Activated CD4-positive, alpha-beta T cell treated with anti-CD3 and anti-CD28 coated beads, Interleukin-2, amount 10 ng/mL, durations not matched to agents 24 days and 14 days (primary cell): ENCODE measurements around the gene ZCCHC24. TPM values are rescaled to one million over a fixed set of nuclear protein-coding genes. Genes with fewer than 3 reads are reported as not detected.

Experiments used
- DNase-seq: peaks from one replicate; pipeline ENCODE4 v3.0.0; 2022
- H3K27ac Mint-ChIP-seq: one replicate; pipeline ENCODE4 v1.8.0; 2022; ENCODE audit warnings: mild to moderate bottlenecking, mixed read lengths
- H3K27me3 Mint-ChIP-seq: one replicate; pipeline ENCODE4 v1.8.0; 2022; ENCODE audit warnings: mixed read lengths
- H3K36me3 Mint-ChIP-seq: one replicate; pipeline ENCODE4 v1.8.0; 2022; ENCODE audit warnings: low read depth, mild to moderate bottlenecking, mixed read lengths
- H3K4me1 Mint-ChIP-seq: one replicate; pipeline ENCODE4 v1.8.0; 2021; ENCODE audit warnings: mixed read lengths
- H3K4me3 Mint-ChIP-seq: one replicate; pipeline ENCODE4 v1.8.0; 2022; ENCODE audit warnings: mild to moderate bottlenecking, moderate library complexity, mixed read lengths
- H3K9me3 Mint-ChIP-seq: one replicate; pipeline ENCODE4 v1.8.0; 2021; ENCODE audit warnings: mixed read lengths
- intact Hi-C: fragments of 100-400 bp; cut with micrococcal nuclease; formaldehyde crosslinking; loops from one replicate; pipeline ENCODE4 v1.15.1; 2023
- total RNA-seq: library from RNA; stranded (reverse); gene quantifications from 2 replicates; pipeline ENCODE4 v1.2.3, GENCODE V29; 2022

Gene ZCCHC24
- total RNA-seq, 1 donor from 2014 or later = 1.4 TPM

- no peak for DNase-seq
- intact Hi-C loops = no loop called here
- peaks cover 7% of the 10 kb centered on the region for H3K27me3 Mint-ChIP-seq
- no peaks in the 10 kb centered on the region for H3K4me1 Mint-ChIP-seq
- no peaks in the 10 kb centered on the region for H3K36me3 Mint-ChIP-seq
- H3K4me3 Mint-ChIP-seq = no peak overlapping the region
- no peaks in the 10 kb centered on the region for H3K9me3 Mint-ChIP-seq
- no peak overlapping the region for H3K27ac Mint-ChIP-seq
Observed at GRCh38 chr10:79403441-79404230, 41.8 kb downstream of the ZCCHC24 start.

DNA sequence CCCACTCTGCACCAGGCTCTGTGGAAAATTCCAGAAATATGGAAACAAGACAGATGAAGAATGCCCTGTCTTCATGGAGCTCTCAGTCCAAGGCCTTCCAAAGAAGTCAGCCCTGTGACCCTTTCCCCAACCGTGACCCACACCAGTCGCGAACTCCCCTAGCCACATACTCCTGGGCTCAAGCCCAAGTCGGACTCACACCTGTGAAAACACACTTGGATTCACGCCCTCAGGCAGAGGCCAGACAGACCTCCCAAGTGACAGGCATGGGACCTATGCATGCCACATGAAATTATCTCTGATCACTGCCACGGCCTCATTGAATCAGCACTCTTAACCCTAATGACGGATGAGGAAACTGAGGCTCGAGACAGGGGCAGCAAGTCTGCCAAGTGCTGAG lies 42.5 kb downstream of the ZCCHC24 start:
- no peaks in the 10 kb centered on the region for H3K36me3 Mint-ChIP-seq
- intact Hi-C loops = no loop called here

DNA sequence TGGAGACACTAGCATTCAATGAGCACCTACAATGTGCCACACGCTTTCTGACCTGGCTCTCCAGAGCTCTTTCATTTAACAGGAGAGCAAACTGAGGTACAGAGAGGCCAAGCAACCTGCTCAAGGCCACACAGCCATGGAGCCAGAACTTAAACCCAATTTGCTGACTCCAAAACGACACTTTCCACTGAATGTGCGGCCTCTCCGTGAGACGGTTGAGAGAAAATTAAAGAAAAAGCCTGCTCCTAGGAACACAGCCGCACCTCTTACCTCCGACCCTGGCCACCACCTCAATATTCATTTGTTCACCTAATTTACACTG lies 42.8 kb downstream of the ZCCHC24 start:
- H3K4me3 Mint-ChIP-seq = no peak overlapping the region
- no peaks in the 10 kb centered on the region for H3K9me3 Mint-ChIP-seq
- intact Hi-C loops = no loop called here
- H3K27ac Mint-ChIP-seq = no peak overlapping the region
- no peaks in the 10 kb centered on the region for H3K36me3 Mint-ChIP-seq
- no peak for DNase-seq
- peaks cover 7% of the 10 kb centered on the region for H3K27me3 Mint-ChIP-seq
- H3K4me1 Mint-ChIP-seq = no peaks in the 10 kb centered on the region

More for the DNA sequence above, 42.5 kb downstream of the ZCCHC24 start:
- no peaks in the 10 kb centered on the region for H3K9me3 Mint-ChIP-seq
- no peak for DNase-seq
- peaks cover 7% of the 10 kb centered on the region for H3K27me3 Mint-ChIP-seq
- no peak overlapping the region for H3K27ac Mint-ChIP-seq
- no peaks in the 10 kb centered on the region for H3K4me1 Mint-ChIP-seq
- H3K4me3 Mint-ChIP-seq = no peak overlapping the region

DNA sequence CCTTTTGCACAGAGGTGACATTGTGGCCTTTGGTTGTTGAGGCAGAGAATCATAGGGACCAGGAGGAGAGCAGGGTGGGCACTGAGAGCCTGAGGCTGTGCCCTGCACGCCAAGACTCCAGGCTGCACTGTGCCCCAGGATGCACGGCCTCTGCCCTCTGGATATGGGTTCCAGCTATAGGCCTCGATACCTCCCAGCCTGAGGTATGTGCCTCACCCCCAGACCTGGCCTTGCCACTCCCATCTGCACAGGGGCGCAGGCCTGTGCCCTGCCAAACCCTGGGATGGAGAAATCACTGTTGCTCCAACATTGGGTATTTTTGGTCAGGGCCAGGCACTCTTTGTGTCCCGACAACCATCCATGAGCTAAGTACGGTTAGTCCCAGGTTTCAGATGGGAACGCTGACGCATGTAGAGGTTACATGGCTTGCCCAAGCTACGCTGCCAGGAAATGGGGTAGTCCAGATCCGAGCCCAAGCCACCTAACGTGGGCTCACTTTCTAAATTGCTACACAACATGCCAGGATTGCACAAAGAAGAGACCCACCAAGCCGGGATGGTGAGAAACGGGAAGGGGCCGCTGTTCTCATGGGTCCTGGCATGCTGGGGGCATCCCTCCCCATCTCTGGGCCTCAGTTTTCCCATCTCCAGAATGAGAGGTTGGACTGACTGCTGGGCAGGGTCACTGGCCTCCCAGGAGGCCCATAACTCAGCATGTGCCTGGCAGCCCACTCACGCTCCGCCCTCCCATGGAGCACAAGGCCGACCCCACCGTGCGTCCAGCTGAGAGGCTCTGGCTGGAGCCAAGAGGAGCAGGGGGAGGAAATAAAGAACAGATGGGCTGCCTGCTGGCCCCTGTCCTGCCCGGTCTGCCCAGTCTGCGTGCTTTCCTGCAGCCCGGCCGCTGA lies 44.2 kb downstream of the ZCCHC24 start:
- H3K9me3 Mint-ChIP-seq = no peaks in the 10 kb centered on the region
- H3K27me3 Mint-ChIP-seq = peaks cover 7% of the 10 kb centered on the region
- H3K4me1 Mint-ChIP-seq = no peaks in the 10 kb centered on the region
- H3K36me3 Mint-ChIP-seq = no peaks in the 10 kb centered on the region
- H3K27ac Mint-ChIP-seq = no peak overlapping the region
- no peak overlapping the region for H3K4me3 Mint-ChIP-seq
- no peak for DNase-seq
- intact Hi-C loops = no loop called here

GRCh38 chr10:79400146-79401004 lies 45.0 kb downstream of the ZCCHC24 start:
- Mint-ChIP-seq H3K27ac (no peak overlapping the region), H3K9me3 (no peaks in the 10 kb centered on the region), H3K4me1 (no peaks in the 10 kb centered on the region), H3K36me3 (no peaks in the 10 kb centered on the region), H3K27me3 (peaks cover 7% of the 10 kb centered on the region), H3K4me3 (no peak overlapping the region)
- DNase-seq = peak; percentile 87
- intact Hi-C loops = loop anchor here (1.0 kb wide), 1 partner anchor 67 kb away; no protein-coding TSS in a partner anchor

DNA sequence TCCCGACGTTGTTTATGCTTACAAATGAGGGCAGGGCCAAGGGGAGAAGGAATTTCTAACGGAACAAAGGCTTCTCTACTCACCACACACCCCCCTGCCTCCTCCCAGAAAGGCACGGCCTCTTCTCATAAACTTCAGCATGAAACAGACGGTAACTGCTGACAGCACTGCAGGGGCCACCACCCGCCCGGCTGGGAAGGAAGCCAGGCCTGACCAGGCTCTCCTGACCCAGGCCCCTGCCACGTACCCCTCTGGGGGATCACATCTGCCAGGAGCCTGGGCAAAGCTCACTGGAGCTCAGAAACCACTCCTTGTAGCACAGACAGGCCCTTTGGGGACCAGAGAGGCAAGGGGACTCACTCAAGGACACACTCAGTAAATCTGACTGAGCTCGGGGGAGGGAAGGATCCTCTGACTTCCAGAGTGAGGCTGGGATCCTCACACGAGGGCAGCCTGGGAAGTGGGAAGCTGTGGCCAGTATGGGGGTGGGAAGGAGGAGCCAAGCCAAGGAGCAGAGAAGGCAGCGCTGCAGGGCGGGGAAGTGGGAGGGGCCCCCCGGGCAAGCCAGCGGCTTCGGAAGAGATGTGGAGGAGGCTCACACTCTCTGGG lies 46.1 kb downstream of the ZCCHC24 start:
- DNase-seq = no peak
- intact Hi-C loops = no loop called here
- Mint-ChIP-seq H3K4me3 (no peak overlapping the region), H3K9me3 (no peaks in the 10 kb centered on the region), H3K27ac (no peak overlapping the region), H3K36me3 (no peaks in the 10 kb centered on the region), H3K4me1 (no peaks in the 10 kb centered on the region), H3K27me3 (peaks cover 3% of the 10 kb centered on the region)

DNA sequence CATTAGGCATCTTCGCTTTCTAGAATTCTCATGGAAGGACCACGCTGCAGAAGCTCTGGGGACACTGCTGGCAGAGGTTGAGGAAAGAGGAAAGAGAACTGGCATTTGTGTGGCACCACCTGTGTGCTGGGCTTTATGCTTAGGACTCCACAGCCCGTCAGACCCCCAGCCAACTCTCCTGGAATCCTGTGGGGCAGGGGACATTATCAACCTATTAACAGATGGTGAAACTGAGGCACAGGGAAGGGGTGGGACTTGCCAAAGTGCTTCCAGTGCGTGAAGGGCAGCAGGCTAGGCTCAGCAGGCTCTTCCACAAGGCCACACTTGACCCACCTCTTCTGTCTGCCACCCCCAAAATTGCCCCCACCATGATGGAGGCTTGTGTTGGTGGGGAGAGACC lies 46.8 kb downstream of the ZCCHC24 start:
- intact Hi-C loops = no loop called here
- Mint-ChIP-seq H3K27ac (no peak overlapping the region), H3K27me3 (peaks cover 1% of the 10 kb centered on the region), H3K9me3 (no peaks in the 10 kb centered on the region), H3K4me1 (no peaks in the 10 kb centered on the region), H3K4me3 (no peak overlapping the region), H3K36me3 (no peaks in the 10 kb centered on the region)
- no peak for DNase-seq

DNA sequence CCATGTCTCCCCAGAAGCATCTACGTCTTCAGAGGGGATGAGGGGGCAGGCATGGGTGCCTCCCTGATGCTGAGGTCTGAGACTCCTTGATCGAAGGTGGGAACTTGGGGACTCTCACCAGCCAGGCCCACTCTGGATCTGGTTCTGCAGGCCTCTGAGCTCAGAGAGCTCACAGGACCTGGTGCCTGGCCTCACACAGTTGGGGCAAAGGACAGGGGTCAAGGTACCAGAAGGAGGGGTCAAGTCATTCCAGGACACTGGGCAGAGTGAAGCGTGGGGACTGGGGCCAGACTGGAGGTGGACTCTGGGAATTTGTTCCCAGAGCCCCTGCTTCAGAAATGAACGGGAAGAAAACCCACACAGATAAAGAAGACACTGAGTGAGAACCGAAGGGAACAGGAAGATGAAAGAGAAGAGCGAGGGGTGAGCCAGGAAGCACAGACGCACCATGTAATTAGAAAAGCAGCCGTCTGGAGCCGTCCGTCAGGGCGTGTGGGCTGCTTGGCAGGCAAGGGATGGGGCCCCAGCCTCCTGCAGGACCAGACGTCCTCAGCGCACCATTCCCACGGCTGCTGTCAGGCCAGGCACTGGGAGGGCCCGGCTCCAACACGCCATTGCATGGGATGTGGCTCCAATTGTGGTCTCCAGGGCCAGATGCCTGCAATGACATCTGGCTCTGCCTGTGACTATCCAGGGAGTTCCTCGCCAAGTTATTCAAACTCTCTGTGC lies 47.7 kb downstream of the ZCCHC24 start:
- Mint-ChIP-seq H3K9me3 (no peaks in the 10 kb centered on the region), H3K27ac (no peak overlapping the region), H3K36me3 (no peaks in the 10 kb centered on the region), H3K4me3 (no peak overlapping the region), H3K27me3 (peaks cover 1% of the 10 kb centered on the region), H3K4me1 (no peaks in the 10 kb centered on the region)
- DNase-seq = no peak
- intact Hi-C loops = no loop called here

GRCh38 chr10:79397051-79397450 lies 48.4 kb downstream of the ZCCHC24 start:
- Mint-ChIP-seq H3K9me3 (no peaks in the 10 kb centered on the region), H3K4me3 (no peak overlapping the region), H3K36me3 (no peaks in the 10 kb centered on the region), H3K27ac (no peak overlapping the region), H3K27me3 (peaks cover 1% of the 10 kb centered on the region), H3K4me1 (no peaks in the 10 kb centered on the region)
- no peak for DNase-seq
- intact Hi-C loops = no loop called here

DNA sequence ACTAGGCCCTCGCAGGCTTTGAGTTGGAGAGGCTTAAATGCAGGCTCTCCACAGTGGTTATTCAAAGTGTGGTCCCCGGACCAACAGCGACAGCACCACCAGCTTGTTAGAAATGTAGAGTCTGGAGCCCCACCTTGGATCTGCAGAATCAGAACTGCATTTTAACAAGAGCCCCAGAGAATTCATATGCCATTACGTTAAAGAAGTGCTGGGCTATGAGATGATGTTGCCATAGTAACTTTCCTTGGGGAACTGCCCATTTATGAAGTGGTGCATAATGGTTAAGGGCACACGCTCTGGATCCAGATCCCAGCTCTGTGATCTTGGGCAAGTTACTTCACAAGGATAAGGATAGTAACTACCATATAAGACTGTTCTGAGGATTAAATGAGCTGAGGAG lies 48.9 kb downstream of the ZCCHC24 start:
- no peaks in the 10 kb centered on the region for H3K36me3 Mint-ChIP-seq
- DNase-seq = no peak
- H3K4me1 Mint-ChIP-seq = no peaks in the 10 kb centered on the region
- intact Hi-C loops = no loop called here
- no peak overlapping the region for H3K4me3 Mint-ChIP-seq
- H3K27me3 Mint-ChIP-seq = peaks cover 1% of the 10 kb centered on the region
- no peaks in the 10 kb centered on the region for H3K9me3 Mint-ChIP-seq
- H3K27ac Mint-ChIP-seq = no peak overlapping the region

- no peak overlapping the region for H3K4me3 Mint-ChIP-seq
- no peak overlapping the region for H3K27ac Mint-ChIP-seq
- H3K36me3 Mint-ChIP-seq = no peaks in the 10 kb centered on the region
- DNase-seq = no peak
- no peaks in the 10 kb centered on the region for H3K4me1 Mint-ChIP-seq
- H3K9me3 Mint-ChIP-seq = no peaks in the 10 kb centered on the region
- H3K27me3 Mint-ChIP-seq = peaks cover 1% of the 10 kb centered on the region
- intact Hi-C loops = no loop called here
Observed at GRCh38 chr10:79394664-79395063, 50.8 kb downstream of the ZCCHC24 start.

- Mint-ChIP-seq H3K27me3 (no peaks in the 10 kb centered on the region), H3K9me3 (no peaks in the 10 kb centered on the region), H3K27ac (no peak overlapping the region), H3K4me1 (no peaks in the 10 kb centered on the region), H3K36me3 (no peaks in the 10 kb centered on the region), H3K4me3 (no peak overlapping the region)
- no peak for DNase-seq
- intact Hi-C loops = no loop called here
Observed at GRCh38 chr10:79393924-79394610, 51.4 kb downstream of the ZCCHC24 start.
